Keratinocyte (primary cell): ENCODE data around the gene MAZ. TPM values are rescaled to one million over a fixed set of nuclear protein-coding genes. Genes with fewer than 3 reads are reported as not detected.

Experiments
- DNase-seq: peaks from one replicate; pipeline ENCODE4 v3.0.0-alpha.2; 2011; ENCODE audit warnings: low read depth, missing footprints, low spot score
- FAIRE-seq: peaks from 2 replicates; lab custom pipeline; 2011; peaks lifted over from hg19 to GRCh38; lab: Jason Lieb, UNC
- H2AFZ ChIP-seq: 2 replicates; pipeline ENCODE4 v1.6.0; 2012; ENCODE audit warnings: low read length, control low read depth, inconsistent platforms; ENCODE audit not compliant: control insufficient read depth
- H3K27ac ChIP-seq: 2 replicates; pipeline ENCODE4 v1.5.1; 2011; ENCODE audit warnings: low read length; ENCODE audit not compliant: control insufficient read depth, insufficient read depth
- H3K27me3 ChIP-seq: 3 replicates; pipeline ENCODE4 v1.6.0; 2011; ENCODE audit warnings: low read length; ENCODE audit not compliant: control insufficient read depth, insufficient read depth; ENCODE audit errors: extremely low read depth
- H3K36me3 ChIP-seq, 2 experiments: 2 replicates in 1 of 2; 3 replicates in 1 of 2; pipeline ENCODE4 v1.5.1; 2011; ENCODE audit warnings: low read length in 2 of 2, mild to moderate bottlenecking in 1 of 2; ENCODE audit not compliant: control insufficient read depth in 2 of 2, insufficient read depth in 2 of 2; ENCODE audit errors: extremely low read depth in 1 of 2
- H3K4me1 ChIP-seq: 3 replicates; pipeline ENCODE4 v1.5.1; 2011; ENCODE audit warnings: low read length; ENCODE audit not compliant: control insufficient read depth, insufficient read depth; ENCODE audit errors: extremely low read depth
- H3K4me2 ChIP-seq: 3 replicates; pipeline ENCODE4 v1.6.0; 2011; ENCODE audit warnings: low read depth, low read length; ENCODE audit not compliant: control insufficient read depth, insufficient read depth; ENCODE audit errors: extremely low read depth
- H3K4me3 ChIP-seq, 3 experiments: fragments of 200-600 bp in 1 of 3; sonication (generic) in 1 of 3; 2 replicates in 2 of 3; 3 replicates in 1 of 3; pipeline ENCODE4 v1.5.1; 2011 to 2016; ENCODE audit warnings: low read length in 3 of 3, mild to moderate bottlenecking in 3 of 3, control low read depth in 2 of 3, inconsistent platforms in 1 of 3, low read depth in 1 of 3, mixed read lengths in 1 of 3, mixed run types in 1 of 3, moderate library complexity in 1 of 3; ENCODE audit not compliant: control insufficient read depth in 2 of 3, insufficient read depth in 2 of 3; ENCODE audit errors: extremely low read depth in 1 of 3
- H3K79me2 ChIP-seq: 2 replicates; pipeline ENCODE4 v1.6.0; 2012; ENCODE audit warnings: low read length; ENCODE audit not compliant: control insufficient read depth, insufficient read depth
- H3K9ac ChIP-seq: 3 replicates; pipeline ENCODE4 v1.6.0; 2011; ENCODE audit warnings: low read length; ENCODE audit not compliant: control insufficient read depth, insufficient read depth; ENCODE audit errors: extremely low read depth
- H3K9me1 ChIP-seq: 3 replicates; pipeline ENCODE4 v1.6.0; 2011; ENCODE audit warnings: low read length; ENCODE audit not compliant: control insufficient read depth, insufficient read depth; ENCODE audit errors: extremely low read depth
- H3K9me3 ChIP-seq: 2 replicates; pipeline ENCODE4 v1.5.1; 2012; ENCODE audit warnings: low read depth, low read length; ENCODE audit not compliant: control insufficient read depth
- H4K20me1 ChIP-seq: 3 replicates; pipeline ENCODE4 v1.6.0; 2011; ENCODE audit warnings: low read length; ENCODE audit not compliant: control insufficient read depth, insufficient read depth; ENCODE audit errors: extremely low read depth
- CTCF ChIP-seq, 3 experiments: IDR thresholded peaks in 1 of 3; conservative IDR thresholded peaks in 1 of 3; optimal IDR thresholded peaks in 1 of 3; 2 replicates in 2 of 3; 3 replicates in 1 of 3; pipeline versions ENCODE3 to v1.5.1; 2011; ENCODE audit warnings: low read length in 3 of 3, mild to moderate bottlenecking in 3 of 3, moderate library complexity in 2 of 3, control low read depth in 1 of 3, inconsistent platforms in 1 of 3; ENCODE audit not compliant: insufficient read depth in 2 of 3; ENCODE audit errors: extremely low read depth in 1 of 3
- EZH2 ChIP-seq: IDR thresholded peaks from one replicate; pipeline ENCODE4 v1.6.1; 2012; ENCODE audit warnings: inconsistent platforms, mild to moderate bottlenecking, low read length, moderate library complexity
- dilution Hi-C: fragments of 300-500 bp; cut with MboI; formaldehyde crosslinking; loops from one replicate; pipeline ENCODE4 v1.7.0; 2020; ENCODE audit warnings: low sequenced_read_pairs; ENCODE audit not compliant: extremely low pct_ligation_motif_present
- polyA plus RNA-seq, 5 experiments: library from polyadenylated mRNA; depleted of rRNA in 3 of 5; stranded (reverse) in 3 of 5; stranded (forward) in 1 of 5; unstranded in 1 of 5; fragments of >200 nt; gene quantifications; 1 replicate in 1 of 5; 2 replicates in 3 of 5; 3 replicates in 1 of 5; pipeline versions ENCODE4 v1.2.1 to v1.2.3, GENCODE V29; 2011 to 2012; ENCODE audit warnings: missing spikeins in 2 of 5, low read depth in 1 of 5, low replicate concordance in 1 of 5

The MAZ gene
- polyA plus RNA-seq, 1 donor (not counting 4 experiments of a cell fraction or from before 2014, with no cell fraction given) = 48.5 TPM

GRCh38 chr16:29804020-29804419 lies 2.3 kb upstream of the MAZ start:
- Histone ChIP-seq H3K4me3 (no peak overlapping the region), H3K27me3 (no peaks in the 10 kb centered on the region), H3K4me1 (peaks cover 18% of the 10 kb centered on the region), H3K9ac (no peak overlapping the region), H3K27ac (no peak overlapping the region), H3K79me2 (peaks cover 18% of the 10 kb centered on the region), H3K9me3 (no peaks in the 10 kb centered on the region), H3K4me2 (no peak overlapping the region), H3K9me1 (no peaks in the 10 kb centered on the region), H3K36me3 (peaks cover 16 to 24% of the 10 kb centered on the region in 2 experiments), H4K20me1 (no peaks in the 10 kb centered on the region), H2AFZ (no peak overlapping the region)
- dilution Hi-C loops = no loop called here
- TF ChIP-seq CTCF (optimal IDR thresholded peaks at IDR 0.05 in 1 of 3, IDR thresholded peaks at IDR 0.05 in 1 of 3, conservative IDR thresholded peaks at IDR 0.05 in 1 of 3; ENCODE audit: extremely low read depth in 1 of 3, insufficient read depth in 2 of 3, low read length in 3 of 3) (no peak), EZH2 (no peak)
- no peak for FAIRE-seq
- no peak for DNase-seq

GRCh38 chr16:29804455-29805231 lies 1.7 kb upstream of the MAZ start:
- FAIRE-seq (no peak), DNase-seq (no peak)
- H3K36me3 ChIP-seq = peaks cover 12 to 22% of the 10 kb centered on the region in 2 experiments
- TF ChIP-seq EZH2 (no peak), CTCF (optimal IDR thresholded peaks at IDR 0.05 in 1 of 3, IDR thresholded peaks at IDR 0.05 in 1 of 3, conservative IDR thresholded peaks at IDR 0.05 in 1 of 3; ENCODE audit: extremely low read depth in 1 of 3, insufficient read depth in 2 of 3, low read length in 3 of 3) (no peak)
- H3K4me3 ChIP-seq = peak overlapping the region; percentile 56 to 81 (median 72)
- no peaks in the 10 kb centered on the region for H4K20me1 ChIP-seq
- dilution Hi-C loops = no loop called here
- peaks cover 22% of the 10 kb centered on the region for H3K4me1 ChIP-seq
- H3K9me3 ChIP-seq = no peaks in the 10 kb centered on the region
- H3K27ac ChIP-seq = peak overlapping the region; percentile 85
- H3K9ac ChIP-seq = peak overlapping the region; percentile 93
- peaks cover 22% of the 10 kb centered on the region for H3K79me2 ChIP-seq
- H3K4me2 ChIP-seq = peak overlapping the region; percentile 92
- H3K27me3 ChIP-seq = no peaks in the 10 kb centered on the region
- H3K9me1 ChIP-seq = no peaks in the 10 kb centered on the region
- H2AFZ ChIP-seq = peak overlapping the region; percentile 81
